Upper lobe of left lung (tissue), 4 donors: ENCODE data around the gene NARF.

Source experiments
- CTCF ChIP-seq, 6 experiments: fragments of 450-650 bp in 4 of 6; fragments of 200-600 bp in 2 of 6; sonication (generic) in 2 of 6; IDR thresholded peaks; one replicate each; pipeline ENCODE4 v1.5.1; 2016 to 2019; ENCODE audit warnings: antibody characterized with exemption in 6 of 6
- POLR2A ChIP-seq, 4 donors: fragments of 450-650 bp; IDR thresholded peaks; one replicate each; pipeline ENCODE4 v1.5.1; 2016 to 2017; ENCODE audit warnings: antibody characterized with exemption in 4 of 4, mild to moderate bottlenecking in 2 of 4
- POLR2AphosphoS5 ChIP-seq, 2 donors: sonication (generic); formaldehyde crosslinking; IDR thresholded peaks; one replicate each; pipeline ENCODE4 v1.5.1; 2017; ENCODE audit warnings: antibody characterized with exemption in 2 of 2

GRCh38 chr17:82517230-82517865, 58.8 kb downstream of the NARF start:
- no peak for TF ChIP-seq CTCF (IDR thresholded peaks at IDR 0.05)
- no peak for TF ChIP-seq POLR2AphosphoS5 (IDR thresholded peaks at IDR 0.05)
- no peak for TF ChIP-seq POLR2A (IDR thresholded peaks at IDR 0.05)
